NCI-H446 (cell line): ENCODE data around the gene WDR47.

Experiments
- DNase-seq, 2 experiments: peaks; one replicate each; lab custom pipeline; 2025; lab: John Stamatoyannopoulos, UW

WDR47 gene

DNA sequence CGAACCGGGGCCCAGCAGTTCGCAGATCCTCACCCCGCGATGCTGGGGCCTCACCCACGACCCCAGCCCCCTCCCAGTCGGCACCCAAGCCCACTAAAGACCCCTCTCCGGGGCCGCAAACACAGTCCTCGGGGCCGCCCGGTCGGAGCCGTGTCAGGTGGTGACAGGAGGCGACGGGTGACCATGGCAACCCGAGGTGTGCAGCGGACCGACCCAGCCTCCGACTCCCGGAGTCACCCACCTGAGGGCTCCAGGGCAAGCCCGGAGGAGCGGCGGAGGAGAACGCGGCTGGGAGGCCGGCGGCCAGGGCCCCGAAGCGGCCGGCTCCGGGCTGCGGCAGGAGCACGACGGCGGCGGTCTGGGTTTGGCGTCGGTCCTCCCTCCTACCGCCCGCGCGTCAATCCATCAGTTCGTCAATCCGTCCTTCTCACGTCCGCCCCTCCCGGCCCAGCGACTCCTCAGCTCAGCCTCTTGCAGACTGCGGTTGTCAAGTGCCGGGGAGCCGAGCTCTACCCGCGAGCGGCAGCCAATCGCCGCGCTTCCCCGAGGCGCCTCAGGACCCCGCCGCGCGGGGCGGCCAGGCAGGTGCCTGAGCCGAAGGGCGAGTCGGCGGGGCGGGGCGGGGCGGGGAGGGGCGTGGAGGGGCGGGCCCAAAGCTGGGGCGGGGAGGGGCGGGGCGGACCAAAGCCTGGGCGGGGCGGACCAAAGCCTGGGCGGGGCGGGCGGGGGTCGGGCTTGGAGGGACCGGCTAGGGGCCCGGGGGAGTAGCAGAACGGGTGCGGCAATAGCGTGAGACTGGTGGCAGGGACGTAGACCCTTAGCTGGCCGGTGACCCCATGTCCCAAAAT lies at the start of gene WDR47:
Gene WDR47, minus strand, starts transcription at position 482 of the 848 bp plus-strand sequence. CDS start 18,590 bp downstream, outside the sequence.
- DNase-seq = peak; percentile 92 to 99

- no peak for DNase-seq
Observed at GRCh38 chr1:109091078-109091838, 49.4 kb upstream of the WDR47 start.

- peak; percentile 69 to 96 for DNase-seq
Observed at GRCh38 chr1:109090196-109091077, 48.5 kb upstream of the WDR47 start, which contains the start of gene TMEM167B. Gene TMEM167B, plus strand, starts transcription at chr1:109090764. Its CDS starts 109 bp downstream, at chr1:109090873.

- DNase-seq = peak; percentile 97 to 98
Observed at GRCh38 chr1:109089242-109090015, 47.5 kb upstream of the WDR47 start.

DNA sequence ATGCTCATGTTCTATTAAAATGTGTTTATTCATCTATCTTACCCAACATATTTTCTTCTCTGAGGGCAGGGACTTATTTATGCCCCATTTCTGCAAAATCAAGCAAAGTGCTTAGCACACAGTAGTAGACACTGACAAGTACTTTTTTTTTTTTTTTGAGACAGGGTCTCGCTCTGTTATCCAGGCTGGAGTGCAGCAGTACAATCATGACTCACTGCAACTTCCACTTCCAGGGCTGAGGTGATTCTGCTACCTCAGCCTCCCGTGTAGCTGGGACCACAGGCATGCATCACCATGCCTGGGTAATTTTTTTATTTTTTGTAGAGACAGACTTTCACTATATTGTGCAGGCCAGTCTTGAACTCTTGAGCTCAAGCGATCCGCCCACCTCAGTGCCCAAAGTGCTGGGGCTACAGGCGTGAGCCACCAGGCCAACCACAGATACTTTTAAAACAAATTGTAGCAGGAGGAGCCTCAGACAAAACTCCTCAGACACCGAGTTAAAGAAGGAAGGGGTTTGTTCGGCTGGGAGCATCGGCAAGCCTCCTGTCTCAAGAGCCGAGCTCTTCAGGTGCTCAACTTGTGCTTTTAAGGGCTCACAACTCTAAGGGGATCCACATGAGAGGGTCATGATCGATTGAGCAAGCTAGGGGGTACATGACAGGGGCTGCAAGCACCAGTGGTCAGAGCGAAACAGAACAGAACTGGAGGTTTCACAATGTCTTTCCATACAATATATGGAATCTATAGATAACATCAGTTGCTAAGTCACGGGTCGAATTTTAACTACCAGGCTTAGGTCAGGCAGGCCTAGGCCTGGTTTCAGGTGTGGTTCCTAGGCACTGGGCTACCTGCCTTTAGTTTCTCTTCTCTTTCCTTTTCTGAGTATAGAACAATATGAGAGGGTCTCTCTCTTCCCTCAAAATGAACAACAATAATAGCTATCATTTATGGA lies 42.9 kb upstream of the WDR47 start:
- no peak for DNase-seq

GRCh38 chr1:109083923-109084322 lies 42.0 kb upstream of the WDR47 start:
- no peak for DNase-seq

- no peak for DNase-seq
Observed at GRCh38 chr1:109083501-109083900, 41.6 kb upstream of the WDR47 start.

- DNase-seq = no peak
Observed at GRCh38 chr1:109080441-109081082, 38.7 kb upstream of the WDR47 start.

- no peak for DNase-seq
Observed at GRCh38 chr1:109079240-109079622, 37.3 kb upstream of the WDR47 start.

- no peak for DNase-seq
Observed at GRCh38 chr1:109078317-109078716, 36.4 kb upstream of the WDR47 start.

DNA sequence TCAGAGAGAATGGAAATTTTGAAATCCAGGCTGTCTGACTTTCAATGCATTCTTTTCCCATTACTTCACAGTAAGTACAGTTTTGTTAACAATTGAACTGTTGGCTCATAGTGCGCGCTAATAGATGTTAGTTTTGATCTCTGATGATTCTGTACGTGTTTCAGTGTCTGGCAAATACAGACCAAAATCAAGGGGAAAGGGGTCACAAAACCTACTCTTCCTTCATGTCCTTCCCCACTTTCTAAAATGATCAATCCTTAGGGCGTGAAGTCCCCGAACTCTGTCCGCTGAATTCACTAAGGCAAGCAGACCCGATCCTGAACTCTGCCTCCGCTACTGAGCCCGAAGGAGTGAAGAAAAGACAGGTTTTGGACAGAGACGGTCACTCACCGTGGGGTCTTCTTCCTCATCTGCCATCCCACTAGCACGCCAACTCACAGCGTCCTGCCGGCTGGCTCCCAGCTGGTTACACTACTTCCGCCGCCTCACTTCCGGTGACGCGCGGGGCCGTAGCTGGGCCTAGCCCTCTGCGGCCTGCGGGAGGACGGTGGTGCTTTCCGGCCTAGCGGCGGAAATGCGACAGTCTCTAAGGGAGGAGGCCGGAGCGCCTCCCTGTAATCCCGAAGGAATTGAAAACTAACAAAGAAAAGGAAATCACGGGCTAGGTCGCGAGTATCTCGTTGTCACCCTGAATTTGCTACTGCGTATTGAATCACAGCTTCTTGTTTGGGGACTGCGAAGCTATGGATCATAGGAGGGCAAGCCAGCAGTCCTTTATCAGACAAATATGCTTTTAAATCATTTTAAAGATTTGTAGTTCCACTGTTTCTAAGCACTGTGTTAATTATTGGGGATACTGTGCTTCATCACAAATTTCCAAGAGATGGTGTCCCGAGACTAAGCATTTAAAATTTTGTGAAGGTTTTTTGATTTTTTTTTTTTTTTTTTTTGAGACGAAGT lies 33.9 kb upstream of the WDR47 start, which contains the start of gene TAF13:
Gene TAF13, minus strand, starts transcription at position 473 of the 960 bp plus-strand sequence. Its CDS starts 56 bp downstream, at position 417.
- peak; percentile 91 to 99 for DNase-seq

DNA sequence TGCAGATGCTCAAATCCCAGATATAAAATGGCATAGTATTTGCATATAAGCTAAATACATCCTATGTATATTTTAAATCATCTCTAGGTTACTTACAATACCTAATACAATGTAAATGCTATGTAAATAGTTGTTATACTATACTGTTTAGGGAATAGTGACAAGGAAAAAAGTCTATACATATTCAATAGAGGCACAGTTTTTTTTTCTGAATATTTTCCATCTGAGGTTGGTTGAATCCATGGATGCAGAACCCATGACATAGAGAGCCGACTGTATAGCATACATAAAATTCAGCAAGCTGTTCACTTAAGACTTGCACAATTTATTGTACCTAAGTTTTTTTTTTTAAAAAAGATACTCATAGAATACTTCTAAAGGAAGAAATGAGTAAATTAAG lies 27.4 kb upstream of the WDR47 start:
- no peak for DNase-seq

GRCh38 chr1:109067883-109068282 lies 26.0 kb upstream of the WDR47 start:
- DNase-seq = no peak

DNA sequence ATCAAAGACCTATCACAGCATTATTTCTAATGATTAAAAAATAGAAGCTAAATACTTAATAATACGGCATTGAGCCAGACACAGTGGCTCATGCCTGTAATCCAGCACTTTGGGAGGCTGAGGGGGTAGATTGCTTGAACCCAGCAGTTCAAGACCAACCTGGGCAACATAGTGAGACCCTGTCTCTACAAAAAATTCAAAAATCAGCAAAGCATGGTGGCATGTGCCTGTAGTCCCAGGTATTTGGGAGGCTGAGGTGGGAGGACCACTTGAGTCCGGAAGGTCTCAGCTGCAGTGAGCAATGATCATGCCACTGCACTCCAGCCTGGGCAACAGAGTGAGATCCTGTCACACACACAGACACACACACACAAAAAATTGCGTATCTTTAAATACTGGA lies 23.2 kb upstream of the WDR47 start:
- no peak for DNase-seq

DNA sequence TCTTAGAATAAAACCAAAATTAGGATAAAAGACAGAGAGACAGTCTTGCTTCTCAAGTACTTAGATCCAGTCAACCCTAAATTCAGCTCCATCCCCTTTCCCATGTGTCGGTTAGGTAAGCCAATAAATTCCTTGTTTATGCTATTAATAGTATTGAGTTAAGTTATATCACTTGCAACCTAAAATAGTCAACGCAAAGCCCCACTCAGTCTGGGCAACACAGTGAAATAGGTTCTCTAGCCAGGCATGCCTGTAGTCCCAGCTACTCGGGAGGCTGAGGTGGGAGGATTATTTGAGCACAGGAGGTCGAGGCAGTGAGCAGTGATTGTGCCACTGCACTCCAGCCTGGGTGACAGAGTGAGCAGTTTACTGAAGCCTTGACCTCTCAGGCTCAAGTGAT lies 19.3 kb upstream of the WDR47 start:
- DNase-seq = no peak

- DNase-seq = no peak
Observed at GRCh38 chr1:109060707-109061106, 18.8 kb upstream of the WDR47 start.

GRCh38 chr1:109059026-109059425 lies 17.1 kb upstream of the WDR47 start:
- no peak for DNase-seq

GRCh38 chr1:109056064-109056463 lies 14.2 kb upstream of the WDR47 start:
- no peak for DNase-seq
